HT1080 (cell line): ENCODE results near the gene THNSL1. TPM values are rescaled to one million over a fixed set of nuclear protein-coding genes. Genes with fewer than 3 reads are reported as not detected.
"Not testable (repeated sequence)": the region's sequence is repeated elsewhere in the genome, so short reads cannot be mapped to it uniquely, and the experiment has no call there.

Experiments used
- DNase-seq: peaks from one replicate; pipeline ENCODE4 v3.0.0-alpha.2; 2015; ENCODE audit warnings: low read depth
- polyA plus RNA-seq, 2 experiments: library from polyadenylated mRNA; depleted of rRNA; stranded (reverse); fragments of >200 nt; gene quantifications; 2 replicates each; pipeline ENCODE4 v1.2.3, GENCODE V29; 2015
- total RNA-seq: library from RNA; depleted of rRNA; stranded (reverse); fragments of >200 nt; shearing (Covaris generic); gene quantifications from 2 replicates; pipeline ENCODE4 v1.2.3, GENCODE V29; 2014; rRNA removed

The THNSL1 gene, protein sequence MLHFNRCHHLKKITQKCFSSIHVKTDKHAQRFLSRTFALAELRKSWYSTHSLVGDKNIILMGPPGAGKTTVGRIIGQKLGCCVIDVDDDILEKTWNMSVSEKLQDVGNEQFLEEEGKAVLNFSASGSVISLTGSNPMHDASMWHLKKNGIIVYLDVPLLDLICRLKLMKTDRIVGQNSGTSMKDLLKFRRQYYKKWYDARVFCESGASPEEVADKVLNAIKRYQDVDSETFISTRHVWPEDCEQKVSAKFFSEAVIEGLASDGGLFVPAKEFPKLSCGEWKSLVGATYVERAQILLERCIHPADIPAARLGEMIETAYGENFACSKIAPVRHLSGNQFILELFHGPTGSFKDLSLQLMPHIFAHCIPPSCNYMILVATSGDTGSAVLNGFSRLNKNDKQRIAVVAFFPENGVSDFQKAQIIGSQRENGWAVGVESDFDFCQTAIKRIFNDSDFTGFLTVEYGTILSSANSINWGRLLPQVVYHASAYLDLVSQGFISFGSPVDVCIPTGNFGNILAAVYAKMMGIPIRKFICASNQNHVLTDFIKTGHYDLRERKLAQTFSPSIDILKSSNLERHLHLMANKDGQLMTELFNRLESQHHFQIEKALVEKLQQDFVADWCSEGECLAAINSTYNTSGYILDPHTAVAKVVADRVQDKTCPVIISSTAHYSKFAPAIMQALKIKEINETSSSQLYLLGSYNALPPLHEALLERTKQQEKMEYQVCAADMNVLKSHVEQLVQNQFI
- total RNA-seq: 7.3 and 9.6 TPM in 2 replicates
- 7.0 and 7.2 TPM in 2 replicates for polyA plus RNA-seq (2015; cell fraction: cytosol; rRNA removed)
- 9.4 and 11.4 TPM in 2 replicates for polyA plus RNA-seq (2015; cell fraction: nucleus; rRNA removed)

DNA sequence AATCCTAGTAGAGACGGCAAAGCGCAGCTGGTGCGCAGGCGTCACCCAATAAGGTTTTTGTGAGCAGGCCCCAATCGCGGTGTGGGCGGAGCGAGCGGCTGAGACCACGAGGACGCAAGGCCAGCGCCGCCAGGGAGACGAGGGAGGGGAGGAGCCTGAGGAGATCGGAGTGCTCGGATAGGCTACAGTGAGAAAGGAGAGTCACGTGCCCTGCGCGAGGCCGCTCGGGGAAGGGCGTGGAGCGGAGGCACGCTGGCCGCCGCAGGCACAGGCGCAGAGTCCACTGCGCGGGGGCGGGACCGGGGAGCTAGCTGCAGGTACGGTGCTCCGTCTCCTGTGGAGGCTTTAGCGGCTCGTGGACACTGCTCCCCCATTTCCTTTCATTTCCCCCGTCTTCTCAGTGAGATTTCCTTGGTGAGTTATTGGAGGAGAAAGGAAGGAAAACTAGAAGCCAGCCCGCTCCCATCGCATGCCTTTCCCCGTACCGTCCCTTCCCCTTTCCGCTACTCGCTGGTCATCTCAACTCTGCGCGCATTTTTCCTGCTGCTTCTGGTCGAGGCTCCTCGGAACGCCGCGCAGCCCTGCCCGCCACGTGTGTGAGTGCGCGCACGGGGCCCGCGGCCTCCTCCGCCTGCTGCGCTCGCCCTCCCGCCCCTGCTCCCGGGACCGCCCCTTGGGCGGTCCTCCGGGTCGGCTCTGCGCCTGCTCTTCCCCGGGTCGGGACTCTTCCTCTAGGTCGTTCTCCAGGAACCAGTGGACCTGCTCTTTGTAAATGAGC lies at the start of gene THNSL1:
Gene THNSL1 (plus strand): TSS at position 237 of the 778 bp plus-strand sequence. CDS start 6,612 bp downstream, outside the sequence.
- peak; percentile 99 for DNase-seq

DNA sequence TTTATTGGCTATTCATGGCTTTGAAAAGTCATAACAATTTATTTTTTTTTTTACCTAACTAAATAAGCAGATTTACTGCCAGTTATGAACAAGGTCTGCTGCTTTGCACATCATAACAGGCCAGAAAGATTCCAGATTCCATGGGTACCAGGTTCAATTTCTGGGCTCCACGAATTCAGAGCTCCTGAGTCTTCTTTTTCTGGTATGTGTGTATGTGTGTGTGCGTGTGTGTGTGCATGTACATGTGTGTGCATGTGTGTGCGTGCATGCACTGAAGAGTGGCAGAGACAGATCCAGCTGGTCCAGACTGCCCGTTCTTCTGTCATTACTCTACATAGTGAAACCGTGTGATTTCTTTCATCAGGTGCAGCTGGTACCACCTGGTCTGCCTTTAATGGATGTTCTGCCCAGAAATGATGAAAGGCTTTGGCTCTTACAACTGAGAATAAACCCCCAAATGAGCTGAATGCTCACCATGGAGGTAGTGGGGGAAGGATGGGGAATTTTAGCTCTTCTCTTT lies 49.4 kb upstream of the THNSL1 start:
- no peak for DNase-seq

DNA sequence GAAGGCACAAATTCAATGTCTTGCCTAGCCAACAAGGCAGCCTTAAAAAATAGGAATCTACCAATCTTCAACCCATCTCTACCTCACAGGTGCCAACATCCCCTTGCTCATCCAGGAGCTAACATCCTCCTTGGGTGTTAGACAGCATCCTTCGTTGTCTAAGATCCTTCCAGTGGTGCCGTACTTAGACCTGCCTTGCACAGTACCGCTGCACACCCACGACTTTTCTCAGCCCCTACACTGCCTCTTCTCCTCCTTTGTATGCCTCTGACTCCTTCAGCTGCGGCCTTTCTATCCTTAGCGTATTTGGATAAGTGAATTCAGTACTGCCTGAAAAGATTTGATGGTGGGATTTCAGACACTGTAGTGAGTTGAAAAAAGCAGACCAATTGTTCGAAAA lies 48.1 kb upstream of the THNSL1 start:
- DNase-seq: no peak

DNA sequence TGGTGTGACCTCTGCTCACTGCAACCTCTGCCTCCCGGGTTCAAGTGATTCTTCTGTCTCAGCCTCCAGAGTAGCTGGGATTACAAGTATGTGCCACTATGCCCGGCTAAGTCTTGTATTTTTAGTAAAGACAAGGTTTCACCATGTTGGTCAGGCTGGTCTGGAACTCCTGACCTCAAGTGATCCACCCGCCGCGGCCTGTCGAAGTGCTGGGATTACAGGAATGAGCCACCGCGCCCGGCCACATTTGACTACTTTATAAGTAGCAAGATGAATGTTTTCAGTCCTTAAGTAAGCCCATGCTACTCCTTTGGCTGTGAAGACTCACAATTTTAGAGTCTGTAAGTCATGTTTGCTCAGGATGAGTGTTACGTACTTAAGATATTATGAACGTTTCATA lies 47.5 kb upstream of the THNSL1 start:
- not testable (repeated sequence) for DNase-seq

DNA sequence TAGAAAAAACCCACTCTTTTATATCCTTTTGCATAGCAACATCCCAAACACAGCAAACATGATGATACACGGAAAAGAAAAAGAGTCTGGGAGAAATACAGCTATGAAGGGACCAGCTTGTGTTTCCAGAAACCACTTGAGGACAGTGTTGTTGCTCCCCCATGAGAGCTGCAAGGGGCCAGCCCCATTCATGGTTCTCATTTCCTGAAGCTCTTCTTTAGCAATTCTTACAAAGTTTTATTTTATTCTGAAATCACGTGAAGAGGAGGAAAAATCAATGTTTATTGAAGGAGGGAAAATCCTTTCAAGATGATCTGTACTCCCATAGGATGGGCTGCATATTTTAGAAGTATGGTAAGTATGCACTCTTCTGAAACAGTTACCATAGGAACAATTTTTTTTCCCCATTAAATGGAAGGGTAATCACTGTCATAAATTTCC lies 46.6 kb upstream of the THNSL1 start:
- DNase-seq: no peak

DNA sequence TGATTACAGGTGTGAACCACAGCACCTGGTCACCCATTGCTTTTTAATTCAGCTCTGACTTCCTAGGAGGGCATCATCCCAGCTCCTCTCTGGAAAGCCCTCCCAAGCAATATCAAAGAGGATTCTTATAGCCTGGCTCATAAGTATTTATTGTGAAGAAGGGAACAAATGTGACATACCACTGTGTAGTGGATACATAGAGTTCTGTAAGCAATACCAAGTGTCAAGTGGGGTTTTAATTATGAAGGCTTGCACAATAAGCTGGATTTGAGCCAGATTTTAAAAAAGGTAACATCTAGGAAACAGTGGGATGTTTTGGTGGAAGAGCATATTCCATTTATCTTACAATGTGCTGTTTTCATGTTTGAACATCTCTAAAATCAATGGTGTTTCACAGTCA lies 45.0 kb upstream of the THNSL1 start:
- DNase-seq: no peak

DNA sequence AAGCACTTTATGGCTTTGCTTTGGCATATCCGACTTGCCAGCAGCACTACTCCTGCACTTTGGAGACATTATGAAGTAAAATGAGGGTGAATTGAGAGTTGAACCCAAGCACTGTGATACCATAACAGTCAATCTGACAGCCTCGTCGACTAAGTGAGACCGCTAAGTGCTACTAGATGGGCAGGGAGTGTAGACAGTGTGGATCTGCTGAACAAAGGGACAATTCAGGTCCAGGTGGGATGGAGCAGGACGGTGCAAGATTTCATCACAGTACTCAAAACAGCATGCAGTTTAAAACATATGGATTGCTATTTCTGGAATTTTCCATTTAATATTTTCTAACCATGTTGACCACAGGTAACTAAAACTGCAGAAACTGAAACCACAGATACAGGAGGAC lies 43.2 kb upstream of the THNSL1 start:
- no peak for DNase-seq

DNA sequence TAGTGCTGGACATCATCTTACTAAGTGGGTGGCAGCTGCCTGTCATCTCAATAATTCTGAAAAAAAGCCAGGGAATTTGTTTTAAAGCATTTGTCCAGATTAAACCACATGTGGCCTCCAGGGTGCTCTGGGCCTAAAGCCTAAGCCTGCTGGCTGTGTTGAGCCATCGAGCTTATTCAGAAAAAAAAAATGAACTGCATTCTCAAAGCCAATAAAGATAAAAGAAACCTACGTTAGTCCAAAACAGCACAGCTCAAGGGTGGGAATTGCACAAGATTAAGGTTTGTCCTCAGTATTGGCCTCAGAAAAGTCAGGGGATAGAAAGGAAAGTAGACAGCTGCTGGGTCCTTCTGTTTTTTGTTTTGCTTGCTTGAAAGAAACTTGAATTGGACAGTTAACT lies 41.4 kb upstream of the THNSL1 start:
- no peak for DNase-seq

DNA sequence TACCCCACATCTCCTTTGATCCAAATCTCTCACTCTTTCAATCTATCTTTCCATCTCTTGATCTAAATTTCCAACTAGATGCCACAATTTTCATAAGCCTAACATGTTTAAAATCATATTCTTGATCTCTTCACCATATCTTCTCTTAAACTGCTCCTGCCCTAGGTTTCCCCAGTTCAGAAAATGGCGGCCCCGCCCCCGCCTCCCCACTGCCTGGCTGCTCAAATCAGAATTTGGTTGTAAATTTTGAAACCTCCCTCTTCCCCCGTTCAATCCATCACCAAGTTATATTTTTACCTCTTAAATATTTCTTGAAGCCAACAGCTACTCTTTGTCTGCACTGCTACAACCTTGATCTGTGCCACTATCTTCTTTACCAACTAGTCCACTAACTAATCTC lies 36.7 kb upstream of the THNSL1 start:
- DNase-seq: no peak

DNA sequence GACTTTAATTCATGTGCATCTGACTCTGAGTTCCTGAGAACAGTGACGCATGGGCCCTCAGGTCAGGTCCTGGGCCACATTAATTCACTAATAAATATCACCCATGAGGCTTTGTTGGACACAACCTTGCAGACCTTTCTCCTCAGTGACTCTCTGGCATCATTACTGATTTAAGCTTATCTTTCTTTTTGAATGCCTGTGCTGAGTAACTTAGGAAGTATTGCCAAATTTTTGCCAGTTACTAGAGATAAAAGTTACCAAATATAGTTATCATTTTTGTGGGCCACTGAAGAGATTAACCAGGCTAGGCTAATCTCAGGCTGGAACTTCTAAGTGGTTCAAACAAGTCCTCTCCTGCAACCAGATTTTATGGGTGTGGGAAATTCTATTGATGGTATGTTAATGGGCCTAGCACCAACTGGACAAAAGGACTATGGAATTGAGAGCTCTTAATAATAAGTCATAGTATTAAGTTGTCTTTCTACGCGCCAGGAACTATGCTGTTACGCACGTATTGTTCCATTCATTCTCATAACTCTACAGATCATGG lies 35.2 kb upstream of the THNSL1 start:
- no peak for DNase-seq

DNA sequence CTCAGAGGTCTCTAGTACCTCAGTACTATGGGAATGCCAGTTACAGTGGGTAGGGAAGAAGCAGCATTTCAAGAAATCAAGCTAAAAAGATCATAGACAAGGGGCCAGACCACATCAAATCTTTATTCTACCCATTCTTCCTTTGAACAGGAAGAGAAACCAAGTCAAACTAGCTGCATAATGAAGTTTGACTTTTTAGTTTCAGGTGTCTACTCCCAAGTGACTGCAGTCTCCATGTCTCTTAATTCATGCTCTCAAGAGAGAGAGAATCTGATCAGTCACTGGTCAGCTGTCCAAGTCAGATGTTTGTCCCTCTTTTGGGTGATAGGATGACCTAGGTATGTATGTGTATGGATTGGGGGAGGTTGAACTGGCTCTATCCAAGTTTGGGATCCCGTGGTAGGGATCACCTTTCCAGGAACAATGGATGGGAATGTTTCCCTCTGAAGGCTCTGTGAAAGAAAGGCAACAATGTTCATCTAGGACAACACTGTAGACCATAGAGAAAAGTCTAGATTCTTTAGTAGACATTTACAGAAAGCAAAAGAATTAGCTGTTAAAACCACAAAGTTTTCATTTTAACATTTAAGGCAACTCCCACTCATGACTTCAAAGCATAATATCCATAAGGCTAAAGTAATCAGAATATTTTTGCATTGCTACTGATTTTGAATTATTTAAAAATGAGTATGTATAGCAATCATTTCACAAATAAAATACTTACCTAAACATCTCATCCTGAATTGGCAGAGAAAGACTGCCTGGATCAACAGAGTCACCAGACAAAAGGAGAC lies 33.9 kb upstream of the THNSL1 start:
- no peak for DNase-seq

DNA sequence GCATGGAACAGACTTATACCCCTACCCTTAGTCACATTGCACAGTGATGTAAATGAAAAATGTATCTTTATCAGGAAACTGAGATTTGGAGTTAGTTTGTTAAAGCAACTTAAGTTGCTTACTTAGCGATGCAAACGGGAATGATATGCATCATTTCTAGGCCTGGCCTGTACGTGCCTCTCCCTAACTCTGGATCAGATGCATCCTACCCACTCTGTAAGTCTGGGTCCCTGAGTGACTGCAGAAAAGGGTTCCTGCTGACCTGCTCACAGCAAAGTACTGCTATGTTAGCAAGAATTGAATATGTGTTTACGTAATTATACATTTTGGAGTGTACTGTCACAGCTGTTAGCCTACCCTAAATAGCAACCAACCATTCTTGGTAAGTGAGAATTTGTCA lies 33.3 kb upstream of the THNSL1 start:
- DNase-seq: no peak

DNA sequence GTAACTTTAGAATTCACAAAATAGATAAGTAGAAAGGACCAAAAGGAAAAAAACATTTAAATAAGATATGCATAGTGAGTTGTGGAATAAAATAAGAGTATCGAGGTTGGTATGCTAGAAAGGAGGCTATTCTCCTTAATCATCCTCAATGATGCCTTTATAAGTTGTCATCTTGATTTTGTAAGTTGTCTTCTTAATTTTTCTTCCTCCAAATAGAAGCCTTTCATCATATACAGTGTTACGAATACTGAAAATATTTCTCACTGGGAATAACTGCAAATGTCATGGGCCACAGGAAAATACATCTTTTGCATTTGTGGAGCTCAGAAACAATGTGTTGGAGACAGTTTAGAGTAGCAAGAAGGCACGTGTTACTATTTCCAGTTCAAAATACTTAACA lies 32.5 kb upstream of the THNSL1 start:
- no peak for DNase-seq

DNA sequence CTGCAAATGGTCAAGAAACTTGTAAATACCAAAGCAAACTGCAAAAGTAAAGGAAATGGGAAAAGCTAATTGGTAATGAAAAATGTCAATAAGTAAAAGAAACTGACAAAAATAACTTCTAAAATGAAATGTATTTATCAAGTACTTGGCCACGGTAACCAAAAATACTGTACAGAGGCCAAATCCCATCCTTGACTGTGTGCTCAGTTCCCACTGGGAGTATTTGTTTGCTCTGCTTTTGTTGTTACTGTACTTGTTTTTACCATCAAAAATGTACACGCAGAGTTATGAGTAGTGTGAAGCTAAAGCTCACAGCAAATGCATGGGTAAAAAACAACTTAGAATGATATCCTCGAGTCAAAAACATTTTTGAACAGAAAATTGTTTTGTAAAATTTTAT lies 31.5 kb upstream of the THNSL1 start:
- no peak for DNase-seq

DNA sequence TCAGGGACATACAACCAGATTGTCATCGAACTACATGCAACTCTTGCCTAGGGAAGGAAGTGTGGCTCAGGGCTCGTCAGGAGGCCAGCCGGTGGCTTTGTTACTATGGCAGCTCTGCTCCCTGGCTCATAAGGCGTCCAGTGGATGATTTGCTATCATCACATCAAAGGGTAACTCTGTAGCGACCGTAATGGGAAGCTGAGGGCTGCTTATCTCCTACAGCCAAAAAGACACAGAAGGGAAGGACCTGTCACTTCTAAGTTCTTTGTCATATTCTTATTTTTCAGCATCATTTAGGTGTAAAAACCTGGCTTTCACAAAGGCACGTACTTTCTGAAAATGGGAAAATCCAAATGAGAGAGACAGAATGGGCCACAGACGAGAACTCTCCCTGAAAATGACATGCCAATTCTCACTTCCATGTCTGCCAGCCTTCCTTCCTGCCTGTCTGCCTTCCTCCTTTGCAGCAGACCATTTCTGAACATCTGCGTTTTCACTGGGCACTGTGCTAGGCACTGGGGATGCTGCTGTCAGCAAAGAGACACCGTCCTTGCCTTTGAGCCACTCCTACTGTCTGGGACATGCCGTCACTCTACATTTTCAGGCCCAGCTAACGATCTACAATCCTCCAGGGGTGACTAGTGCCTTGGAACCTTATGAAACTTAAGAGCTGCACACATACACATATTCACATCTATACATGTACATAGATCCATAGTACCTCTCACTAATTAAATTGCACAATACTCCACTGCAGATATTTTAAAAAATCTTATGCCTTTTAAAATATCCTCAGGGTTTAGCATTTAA lies 27.4 kb upstream of the THNSL1 start:
- no peak for DNase-seq

DNA sequence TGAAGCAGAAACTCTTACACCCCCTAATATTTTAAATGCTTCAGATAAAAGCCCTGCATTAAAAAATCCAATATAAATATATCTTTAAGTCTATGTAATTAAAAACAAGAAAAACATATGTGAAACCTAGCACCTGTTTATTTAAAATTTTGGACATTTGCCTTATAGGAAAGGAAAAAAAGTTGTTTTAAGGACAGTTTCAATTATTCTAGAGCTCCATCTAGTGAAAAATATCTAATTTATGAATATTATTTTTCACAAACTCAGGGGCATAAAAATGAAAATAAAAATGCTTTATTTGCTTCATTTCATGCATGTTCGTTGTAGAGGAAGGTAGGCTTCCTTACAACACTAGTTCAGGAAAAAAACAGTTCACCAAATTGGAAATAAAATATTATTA lies 26.5 kb upstream of the THNSL1 start:
- no peak for DNase-seq

DNA sequence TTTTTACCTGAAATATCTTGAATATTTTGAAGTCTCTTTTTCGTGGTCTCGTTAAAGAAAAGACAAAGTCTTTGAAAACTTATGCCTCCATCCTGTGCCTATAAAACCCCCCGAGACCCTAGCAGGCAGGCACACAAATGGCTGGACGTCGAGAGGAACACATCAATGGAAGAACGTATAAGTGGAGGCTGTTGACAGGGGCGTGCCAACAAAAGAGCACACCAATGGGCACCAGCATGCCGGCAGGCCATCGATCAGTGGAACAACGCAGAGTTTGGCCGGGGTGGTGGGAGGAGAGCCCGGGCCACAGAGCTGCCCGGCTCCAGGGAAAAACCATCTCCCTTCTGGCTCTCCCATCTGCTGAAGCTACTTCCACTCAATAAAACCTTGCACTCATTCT lies 25.1 kb upstream of the THNSL1 start:
- no peak for DNase-seq

DNA sequence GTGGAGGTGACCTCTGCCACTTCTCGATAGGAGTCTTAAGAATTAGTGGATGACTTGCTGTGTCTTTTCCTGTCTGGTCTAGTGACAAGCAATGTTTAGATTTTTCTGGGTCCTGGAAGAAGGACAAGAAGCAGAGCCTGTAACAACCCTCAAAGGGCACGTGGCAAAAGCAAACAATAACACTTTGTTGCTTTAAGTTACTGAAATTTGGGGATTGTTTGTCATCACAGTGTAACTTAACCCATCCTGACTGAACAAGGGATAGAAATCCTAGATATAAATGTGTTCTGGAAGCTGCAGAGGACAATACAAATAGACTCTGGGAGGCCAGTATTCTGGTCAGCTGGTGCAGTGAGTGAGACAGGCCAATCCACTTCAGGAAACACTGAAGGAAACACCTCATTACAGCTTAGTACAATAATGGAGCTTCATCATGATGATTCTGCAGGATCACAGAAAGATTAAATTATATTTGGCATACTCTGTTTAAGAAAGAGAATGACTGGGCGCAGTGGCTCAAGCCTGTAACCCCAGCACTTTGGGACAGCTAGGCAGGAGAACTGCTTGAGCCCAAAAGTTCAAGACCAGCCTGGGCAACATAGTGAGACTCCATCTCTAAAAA lies 23.8 kb upstream of the THNSL1 start:
- no peak for DNase-seq
